ENCODE results near the gene VSX2.

Gene VSX2

GRCh38 chr14:74238974-74239847 is at the start of gene VSX2:
Gene VSX2, plus strand, starts transcription at chr14:74239449. Its CDS starts 113 bp downstream, at chr14:74239562.
- DNase-seq (ENCODE audit: low read depth) = no peak

- no peak for DNase-seq (ENCODE audit: low read depth)
Observed at GRCh38 chr14:74190927-74191575, 48.2 kb upstream of the VSX2 start.

GRCh38 chr14:74194506-74195274 is 44.6 kb upstream of the VSX2 start:
- no peak for DNase-seq (ENCODE audit: low read depth)

GRCh38 chr14:74195623-74196022 is 43.6 kb upstream of the VSX2 start:
- DNase-seq (ENCODE audit: low read depth) = no peak

GRCh38 chr14:74198441-74199234 is 40.6 kb upstream of the VSX2 start:
- no peak for DNase-seq (ENCODE audit: low read depth)

- no peak for DNase-seq (ENCODE audit: low read depth)
Observed at GRCh38 chr14:74202113-74202512, 37.1 kb upstream of the VSX2 start.

GRCh38 chr14:74203639-74204038 is 35.6 kb upstream of the VSX2 start:
- no peak for DNase-seq (ENCODE audit: low read depth)

GRCh38 chr14:74204491-74204890 is 34.8 kb upstream of the VSX2 start:
- no peak for DNase-seq (ENCODE audit: low read depth)

- DNase-seq (ENCODE audit: low read depth) = no peak
Observed at GRCh38 chr14:74205882-74206281, 33.4 kb upstream of the VSX2 start.

GRCh38 chr14:74207943-74208342 is 31.3 kb upstream of the VSX2 start:
- no peak for DNase-seq (ENCODE audit: low read depth)

GRCh38 chr14:74208642-74209041 is 30.6 kb upstream of the VSX2 start:
- DNase-seq (ENCODE audit: low read depth) = no peak

- no peak for DNase-seq (ENCODE audit: low read depth)
Observed at GRCh38 chr14:74211945-74212580, 27.2 kb upstream of the VSX2 start.

- no peak for DNase-seq (ENCODE audit: low read depth)
Observed at GRCh38 chr14:74213907-74214803, 25.1 kb upstream of the VSX2 start.

GRCh38 chr14:74216671-74217070 is 22.6 kb upstream of the VSX2 start:
- no peak for DNase-seq (ENCODE audit: low read depth)

- peak; percentile 29 for DNase-seq (ENCODE audit: low read depth)
Observed at GRCh38 chr14:74217672-74218448, 21.4 kb upstream of the VSX2 start.

GRCh38 chr14:74218462-74218861 is 20.8 kb upstream of the VSX2 start:
- DNase-seq (ENCODE audit: low read depth) = no peak

GRCh38 chr14:74219277-74220205 is 19.7 kb upstream of the VSX2 start:
- no peak for DNase-seq (ENCODE audit: low read depth)

- no peak for DNase-seq (ENCODE audit: low read depth)
Observed at GRCh38 chr14:74220991-74221390, 18.3 kb upstream of the VSX2 start.

Measured in CMK (cell line).